Endothelial cell of umbilical vein (primary cell): ENCODE measurements around the gene SORCS1. TPM values are rescaled to one million over a fixed set of nuclear protein-coding genes. Genes with fewer than 3 reads are reported as not detected.

Experiments
- BruUV-seq: library from RNA; stranded (reverse); fragments of 400-500 nt; replicated peaks from 2 replicates; lab custom pipeline; 2021; lab: Mats Ljungman, UMichigan
- CTCF ChIA-PET: fragments of 300-600, 350-600 bp; sonication (Branson Sonifier 250); formaldehyde crosslinking; loops from one replicate; lab custom pipeline; 2021; ENCODE audit warnings: antibody characterized with exemption, inconsistent platforms; lab: Charles Lee
- POLR2A ChIA-PET: fragments of 300-600, 350-600 bp; sonication (Branson Sonifier 250); formaldehyde crosslinking; loops from one replicate; lab custom pipeline; 2021; ENCODE audit warnings: antibody characterized with exemption, inconsistent platforms; lab: Charles Lee
- DNase-seq: peaks from one replicate; pipeline ENCODE4 v3.0.0-alpha.2; 2011; ENCODE audit warnings: low read depth, low spot score
- FAIRE-seq: peaks from 2 replicates; lab custom pipeline; 2011; peaks lifted over from hg19 to GRCh38; lab: Jason Lieb, UNC
- H2AFZ ChIP-seq: 2 replicates; pipeline ENCODE4 v1.6.0; 2012; ENCODE audit warnings: low read depth, low read length, control low read depth, inconsistent platforms
- H3K27ac ChIP-seq: 2 replicates; pipeline ENCODE4 v1.5.1; 2011; ENCODE audit warnings: low read depth, mild to moderate bottlenecking, control low read depth, low read length, moderate library complexity; ENCODE audit not compliant: insufficient read depth
- H3K27me3 ChIP-seq, 2 experiments: 2 replicates each; pipeline versions ENCODE4 v1.6.0 to v1.6.1; 2011; ENCODE audit warnings: low read length in 2 of 2, mixed read lengths in 1 of 2; ENCODE audit not compliant: control insufficient read depth in 2 of 2, insufficient read depth in 2 of 2
- H3K36me3 ChIP-seq, 2 experiments: 2 replicates in 1 of 2; 3 replicates in 1 of 2; pipeline ENCODE4 v1.5.1; 2011; ENCODE audit warnings: low read length in 2 of 2, mild to moderate bottlenecking in 1 of 2, moderate library complexity in 1 of 2; ENCODE audit not compliant: control insufficient read depth in 2 of 2, insufficient read depth in 2 of 2; ENCODE audit errors: extremely low read depth in 1 of 2
- H3K4me1 ChIP-seq: 3 replicates; pipeline ENCODE4 v1.5.1; 2011; ENCODE audit warnings: mild to moderate bottlenecking, low read length; ENCODE audit not compliant: control insufficient read depth, insufficient read depth; ENCODE audit errors: extremely low read depth
- H3K4me2 ChIP-seq: 2 replicates; pipeline ENCODE4 v1.6.1; 2011; ENCODE audit warnings: low read length, control low read depth, mixed read lengths; ENCODE audit not compliant: insufficient read depth
- H3K4me3 ChIP-seq, 3 experiments: fragments of 200-600 bp in 1 of 3; sonication (generic), shearing (Covaris generic) in 1 of 3; replicated peaks in 1 of 3; 2 replicates each; pipeline ENCODE4 v1.5.1; 2011 to 2016; ENCODE audit warnings: control low read depth in 3 of 3, low read length in 3 of 3, mild to moderate bottlenecking in 2 of 3, inconsistent platforms in 1 of 3, low read depth in 1 of 3, moderate library complexity in 1 of 3; ENCODE audit not compliant: insufficient read depth in 1 of 3
- H3K79me2 ChIP-seq: 2 replicates; pipeline ENCODE4 v1.6.0; 2012; ENCODE audit warnings: low read length, inconsistent platforms; ENCODE audit not compliant: control insufficient read depth, insufficient read depth
- H3K9ac ChIP-seq: replicated peaks from 2 replicates; pipeline ENCODE3; 2011; ENCODE audit warnings: low read length, control low read depth; ENCODE audit not compliant: insufficient read depth; ENCODE audit errors: extremely low read depth
- H3K9me1 ChIP-seq: replicated peaks from 3 replicates; pipeline ENCODE4 v1.6.0; 2011; ENCODE audit warnings: mild to moderate bottlenecking, low read length; ENCODE audit not compliant: control insufficient read depth, insufficient read depth; ENCODE audit errors: extremely low read depth
- H3K9me3 ChIP-seq: replicated peaks from 2 replicates; pipeline ENCODE4 v1.5.1; 2012; ENCODE audit warnings: low read length, inconsistent platforms; ENCODE audit not compliant: control insufficient read depth, insufficient read depth
- H4K20me1 ChIP-seq: replicated peaks from 2 replicates; pipeline ENCODE3; 2011; ENCODE audit warnings: mild to moderate bottlenecking, low read length; ENCODE audit not compliant: control insufficient read depth, insufficient read depth; ENCODE audit errors: extremely low read depth
- EZH2 ChIP-seq: IDR thresholded peaks from 2 replicates; pipeline ENCODE4 v1.6.1; 2012; ENCODE audit warnings: borderline replicate concordance, low read depth, mild to moderate bottlenecking, moderate library complexity, low read length, inconsistent platforms; ENCODE audit not compliant: severe bottlenecking
- FOS ChIP-seq: IDR thresholded peaks from 2 replicates; pipeline ENCODE4 v1.6.1; 2011; ENCODE audit warnings: mild to moderate bottlenecking, low read length, moderate library complexity, borderline replicate concordance; ENCODE audit not compliant: insufficient read depth
- GATA2 ChIP-seq: IDR thresholded peaks from 2 replicates; pipeline ENCODE4 v1.7.0; 2011; ENCODE audit warnings: low read depth, mild to moderate bottlenecking, moderate library complexity, mixed read lengths, low read length; ENCODE audit not compliant: insufficient read length, insufficient read depth
- JUN ChIP-seq: IDR thresholded peaks from 2 replicates; pipeline ENCODE4 v1.6.1; 2011; ENCODE audit warnings: borderline replicate concordance, low read depth; ENCODE audit not compliant: insufficient read length, insufficient read depth
- MYC ChIP-seq: IDR thresholded peaks from one replicate; pipeline ENCODE4 v1.6.1; 2011; ENCODE audit warnings: mild to moderate bottlenecking, low read depth, low read length
- POLR2A ChIP-seq: IDR thresholded peaks from 2 replicates; pipeline ENCODE4 v1.6.1; 2012; ENCODE audit warnings: low read depth, mild to moderate bottlenecking, control low read depth, low read length
- POLR2AphosphoS5 ChIP-seq: IDR thresholded peaks from 2 replicates; pipeline ENCODE4 v1.6.1; 2012; ENCODE audit warnings: low read depth, mild to moderate bottlenecking, control low read depth, low read length, moderate library complexity; ENCODE audit not compliant: insufficient read depth
- dilution Hi-C: fragments of 300-500 bp; cut with MboI; formaldehyde crosslinking; loops from one replicate; pipeline ENCODE4 v1.15.0; 2019; ENCODE audit warnings: low sequenced_read_pairs; ENCODE audit not compliant: extremely low pct_ligation_motif_present
- intact Hi-C: fragments of 100-400 bp; cut with micrococcal nuclease; formaldehyde crosslinking; loops from one replicate; pipeline ENCODE4 v1.10.0; 2022
- polyA plus RNA-seq, 4 experiments: library from polyadenylated mRNA; depleted of rRNA in 3 of 4; stranded (reverse) in 3 of 4; unstranded in 1 of 4; fragments of >200 nt; gene quantifications; 2 replicates each; pipeline versions ENCODE4 v1.2.1 to v1.2.3, GENCODE V29; 2011 to 2012; ENCODE audit warnings: missing spikeins in 1 of 4
- total RNA-seq: library from RNA; stranded (reverse); gene quantifications from 2 replicates; pipeline ENCODE4 v1.2.3, GENCODE V29; 2021
- TF ChIP-seq, protein P1 (sequence below), 2 donors: IDR thresholded peaks; 1 replicate in 1 of 2; 2 replicates in 1 of 2; pipeline ENCODE4 v1.5.1; 2011; ENCODE audit warnings: low read length in 2 of 2, mild to moderate bottlenecking in 2 of 2, moderate library complexity in 2 of 2, control low read depth in 1 of 2, inconsistent platforms in 1 of 2, low read depth in 1 of 2; ENCODE audit not compliant: insufficient read depth in 1 of 2; ENCODE audit errors: extremely low read depth in 1 of 2
- TF ChIP-seq, protein P2 (sequence below): IDR thresholded peaks from 2 replicates; pipeline ENCODE4 v1.6.1; 2011; ENCODE audit not compliant: insufficient read depth, insufficient read length

The SORCS1 gene
- total and polyA plus RNA-seq, 2 donors (not counting 3 experiments of a cell fraction or from before 2014, with no cell fraction given), result not detected

DNA sequence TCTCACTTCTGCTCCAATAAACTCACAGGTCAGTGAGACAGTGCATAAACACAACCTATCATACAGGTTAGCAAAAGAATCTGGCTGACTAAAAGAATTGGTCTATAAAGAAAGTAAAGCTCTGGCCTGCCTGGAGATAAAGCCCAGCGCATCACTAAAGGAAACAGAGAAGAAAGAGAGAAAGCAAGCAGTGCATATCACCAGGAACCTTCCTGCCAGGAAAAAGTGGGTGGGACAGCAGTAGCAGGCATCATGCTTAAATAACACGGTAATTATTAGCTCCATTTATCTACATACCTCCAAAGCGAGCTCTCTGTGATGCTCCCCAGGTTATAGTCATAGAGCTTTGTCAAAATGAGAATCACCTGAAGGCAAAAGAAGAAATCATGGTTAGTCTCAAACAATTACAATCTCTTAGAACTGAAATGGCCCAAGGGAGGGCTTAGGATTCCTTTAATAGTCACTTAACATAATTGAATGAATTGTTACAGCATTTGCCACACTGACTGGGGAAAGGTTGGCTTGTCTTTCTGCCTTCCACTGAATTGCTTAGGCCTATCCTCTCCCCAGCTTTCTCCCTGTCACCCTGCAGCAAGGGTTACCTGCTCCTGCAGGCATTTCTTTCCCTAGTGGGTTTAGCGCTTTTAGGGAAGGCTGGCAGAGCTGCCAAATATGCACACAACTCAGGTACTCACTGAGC lies 208.1 kb downstream of the SORCS1 start:
- CTCF ChIA-PET, result no interaction called here

More for the DNA sequence above, 208.1 kb downstream of the SORCS1 start:
- BruUV-seq, result no TSS peak
- FAIRE-seq, result no peak
- Histone ChIP-seq H3K9me3 (peaks cover 3% of the 10 kb centered on the region), H2AFZ (no peak overlapping the region), H3K36me3 (no peaks in the 10 kb centered on the region), H3K4me1 (no peaks in the 10 kb centered on the region), H3K4me2 (no peak overlapping the region), H3K9me1 (no peaks in the 10 kb centered on the region), H3K9ac (no peak overlapping the region), H3K27me3 (no peaks in the 10 kb centered on the region), H3K4me3 (no peak overlapping the region), H3K27ac (no peak overlapping the region), H4K20me1 (no peaks in the 10 kb centered on the region), H3K79me2 (no peaks in the 10 kb centered on the region)
- intact Hi-C loops, result no loop called here
- dilution Hi-C loops, result no loop called here
- DNase-seq, result no peak
- no peak for TF ChIP-seq FOS
- TF ChIP-seq, protein P1, sequence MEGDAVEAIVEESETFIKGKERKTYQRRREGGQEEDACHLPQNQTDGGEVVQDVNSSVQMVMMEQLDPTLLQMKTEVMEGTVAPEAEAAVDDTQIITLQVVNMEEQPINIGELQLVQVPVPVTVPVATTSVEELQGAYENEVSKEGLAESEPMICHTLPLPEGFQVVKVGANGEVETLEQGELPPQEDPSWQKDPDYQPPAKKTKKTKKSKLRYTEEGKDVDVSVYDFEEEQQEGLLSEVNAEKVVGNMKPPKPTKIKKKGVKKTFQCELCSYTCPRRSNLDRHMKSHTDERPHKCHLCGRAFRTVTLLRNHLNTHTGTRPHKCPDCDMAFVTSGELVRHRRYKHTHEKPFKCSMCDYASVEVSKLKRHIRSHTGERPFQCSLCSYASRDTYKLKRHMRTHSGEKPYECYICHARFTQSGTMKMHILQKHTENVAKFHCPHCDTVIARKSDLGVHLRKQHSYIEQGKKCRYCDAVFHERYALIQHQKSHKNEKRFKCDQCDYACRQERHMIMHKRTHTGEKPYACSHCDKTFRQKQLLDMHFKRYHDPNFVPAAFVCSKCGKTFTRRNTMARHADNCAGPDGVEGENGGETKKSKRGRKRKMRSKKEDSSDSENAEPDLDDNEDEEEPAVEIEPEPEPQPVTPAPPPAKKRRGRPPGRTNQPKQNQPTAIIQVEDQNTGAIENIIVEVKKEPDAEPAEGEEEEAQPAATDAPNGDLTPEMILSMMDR (IDR thresholded peaks at IDR 0.05; ENCODE audit: extremely low read depth in 1 of 2, insufficient read depth in 1 of 2, low read depth in 1 of 2, low read length in 2 of 2), result no peak
- no peak for TF ChIP-seq POLR2A
- TF ChIP-seq GATA2, result no peak
- TF ChIP-seq EZH2, result no peak
- TF ChIP-seq, protein P2, sequence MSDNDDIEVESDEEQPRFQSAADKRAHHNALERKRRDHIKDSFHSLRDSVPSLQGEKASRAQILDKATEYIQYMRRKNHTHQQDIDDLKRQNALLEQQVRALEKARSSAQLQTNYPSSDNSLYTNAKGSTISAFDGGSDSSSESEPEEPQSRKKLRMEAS, result no peak
- no peak for TF ChIP-seq JUN
- TF ChIP-seq POLR2AphosphoS5, result no peak
- TF ChIP-seq MYC, result no peak
- POLR2A ChIA-PET, result no interaction called here
